ENCODE results near the gene TAF11L2. TPM values are rescaled to one million over a fixed set of nuclear protein-coding genes. Genes with fewer than 3 reads are reported as not detected.
"Not testable (repeated sequence)": the region's sequence is repeated elsewhere in the genome, so short reads cannot be mapped to it uniquely, and the experiment has no call there.

Gene TAF11L2
- total and polyA plus RNA-seq, 4 donors: not detected

DNA sequence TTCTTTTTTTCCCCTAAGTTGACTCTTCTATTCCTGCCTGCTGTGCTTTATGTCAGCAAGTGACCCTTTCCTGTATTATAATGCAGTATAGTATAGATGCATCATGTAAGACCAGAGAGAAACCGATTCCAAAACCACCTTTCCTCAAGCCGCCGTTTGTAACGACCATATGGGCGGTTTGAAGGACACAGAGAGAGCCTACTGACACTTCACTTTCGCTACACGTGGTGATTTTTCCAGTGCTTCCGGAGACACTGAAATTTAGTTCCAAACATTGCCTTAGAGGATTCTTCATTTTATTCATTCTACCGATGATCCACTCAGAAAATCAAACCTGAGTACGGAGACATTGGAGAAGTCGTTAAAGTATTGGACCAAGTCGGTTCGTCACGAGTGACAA is 21.5 kb downstream of the TAF11L2 start:
- H3K27ac ChIP-seq (ENCODE audit: low read depth, low read length); H3K9me3 ChIP-seq (ENCODE audit: control insufficient read depth, insufficient read depth, low read length); H3K4me1 ChIP-seq (ENCODE audit: control insufficient read depth, insufficient read depth, low read length); H3K4me3 ChIP-seq (ENCODE audit: low read depth, low read length); H3K36me3 ChIP-seq (ENCODE audit: control insufficient read depth, insufficient read depth, low read length); DNase-seq (ENCODE audit: low read depth in 4 of 6, low spot score in 6 of 6); H3K27me3 ChIP-seq (ENCODE audit: control insufficient read depth, insufficient read depth, low read length): not testable (repeated sequence)
- WGBS (ENCODE audit: insufficient coverage): 96% methylated on average over 6 of the region's 14 CpGs

- not testable (repeated sequence) for H3K27ac ChIP-seq (ENCODE audit: low read depth, low read length); H3K9me3 ChIP-seq (ENCODE audit: control insufficient read depth, insufficient read depth, low read length); H3K4me3 ChIP-seq (ENCODE audit: low read depth, low read length); H3K4me1 ChIP-seq (ENCODE audit: control insufficient read depth, insufficient read depth, low read length); H3K27me3 ChIP-seq (ENCODE audit: control insufficient read depth, insufficient read depth, low read length); DNase-seq (ENCODE audit: low read depth in 4 of 6, low spot score in 6 of 6); H3K36me3 ChIP-seq (ENCODE audit: control insufficient read depth, insufficient read depth, low read length)
- no CpG with 5 or more reads among the region's 15 CpGs for WGBS (ENCODE audit: insufficient coverage)
Observed at GRCh38 chr5:17521501-17521900, 23.5 kb downstream of the TAF11L2 start, which contains the start of gene TAF11L4. TAF11L4 (plus strand) TSS chr5:17521801.

GRCh38 chr5:17524935-17525334 is 26.9 kb downstream of the TAF11L2 start, which contains the start of gene TAF11L5:
TAF11L5 (plus strand) TSS chr5:17525235.
- not testable (repeated sequence) for H3K4me1 ChIP-seq (ENCODE audit: control insufficient read depth, insufficient read depth, low read length); H3K4me3 ChIP-seq (ENCODE audit: low read depth, low read length); H3K27me3 ChIP-seq (ENCODE audit: control insufficient read depth, insufficient read depth, low read length); H3K27ac ChIP-seq (ENCODE audit: low read depth, low read length); H3K9me3 ChIP-seq (ENCODE audit: control insufficient read depth, insufficient read depth, low read length); DNase-seq (ENCODE audit: low read depth in 4 of 6, low spot score in 6 of 6); H3K36me3 ChIP-seq (ENCODE audit: control insufficient read depth, insufficient read depth, low read length)
- WGBS (ENCODE audit: insufficient coverage): no CpG with 5 or more reads among the region's 15 CpGs

DNA sequence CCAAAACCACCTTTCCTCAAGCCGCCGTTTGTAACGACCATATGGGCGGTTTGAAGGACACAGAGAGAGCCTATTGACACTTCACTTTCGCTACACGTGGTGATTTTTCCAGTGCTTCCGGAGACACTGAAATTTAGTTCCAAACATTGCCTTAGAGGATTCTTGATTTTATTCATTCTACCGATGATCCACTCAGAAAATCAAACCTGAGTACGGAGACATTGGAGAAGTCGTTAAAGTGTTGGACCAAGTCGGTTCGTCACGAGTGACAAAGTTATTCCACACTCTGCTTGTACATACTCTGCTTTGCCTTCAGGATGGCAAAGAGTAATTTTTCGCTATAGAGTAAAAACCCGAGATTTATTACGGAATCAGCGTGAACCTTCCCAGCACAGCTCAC is 28.5 kb downstream of the TAF11L2 start:
- H3K4me1 ChIP-seq (ENCODE audit: control insufficient read depth, insufficient read depth, low read length); H3K27me3 ChIP-seq (ENCODE audit: control insufficient read depth, insufficient read depth, low read length); H3K36me3 ChIP-seq (ENCODE audit: control insufficient read depth, insufficient read depth, low read length); H3K4me3 ChIP-seq (ENCODE audit: low read depth, low read length); H3K9me3 ChIP-seq (ENCODE audit: control insufficient read depth, insufficient read depth, low read length); H3K27ac ChIP-seq (ENCODE audit: low read depth, low read length): not testable (repeated sequence)
- WGBS (ENCODE audit: insufficient coverage): 97% methylated on average over 3 of the region's 17 CpGs
- peak in 1 of 6 donors; percentile 49 for DNase-seq (ENCODE audit: low read depth in 4 of 6, low spot score in 6 of 6)

- H3K27me3 ChIP-seq (ENCODE audit: control insufficient read depth, insufficient read depth, low read length); H3K36me3 ChIP-seq (ENCODE audit: control insufficient read depth, insufficient read depth, low read length); H3K27ac ChIP-seq (ENCODE audit: low read depth, low read length); DNase-seq (ENCODE audit: low read depth in 4 of 6, low spot score in 6 of 6); H3K4me1 ChIP-seq (ENCODE audit: control insufficient read depth, insufficient read depth, low read length); H3K4me3 ChIP-seq (ENCODE audit: low read depth, low read length); H3K9me3 ChIP-seq (ENCODE audit: control insufficient read depth, insufficient read depth, low read length): not testable (repeated sequence)
- no CpG with 5 or more reads among the region's 15 CpGs for WGBS (ENCODE audit: insufficient coverage)
Observed at GRCh38 chr5:17528369-17528768, 30.3 kb downstream of the TAF11L2 start, which contains the start of gene TAF11L6. TAF11L6 (plus strand) TSS chr5:17528669.

Small RNAs within 50 kb of the gene (small RNA-seq; reads per million reads assigned to genes)
- gene AC106774.3 (ENCODE audit: low replicate concordance): not detected

Other genes starting within 250 kb of the TAF11L2 start
- gene TAF11L3, start 20.1 kb downstream of the TAF11L2 start, total RNA-seq: not detected
- not detected for gene TAF11L3, start 20.1 kb downstream of the TAF11L2 start, polyA plus RNA-seq (ENCODE audit: insufficient read length in 2 of 2)
- gene TAF11L4, start 23.6 kb downstream of the TAF11L2 start, total RNA-seq: not detected
- gene TAF11L4, start 23.6 kb downstream of the TAF11L2 start, polyA plus RNA-seq (ENCODE audit: insufficient read length in 2 of 2): not detected
- gene TAF11L5, start 27.0 kb downstream of the TAF11L2 start, total RNA-seq: not detected
- not detected for gene TAF11L5, start 27.0 kb downstream of the TAF11L2 start, polyA plus RNA-seq (ENCODE audit: insufficient read length in 2 of 2)
- not detected for gene TAF11L6, start 30.4 kb downstream of the TAF11L2 start, total RNA-seq
- gene TAF11L6, start 30.4 kb downstream of the TAF11L2 start, polyA plus RNA-seq (ENCODE audit: insufficient read length in 2 of 2): not detected
- not detected for gene TAF11L7, start 87.5 kb downstream of the TAF11L2 start, total RNA-seq
- not detected for gene TAF11L7, start 87.5 kb downstream of the TAF11L2 start, polyA plus RNA-seq (ENCODE audit: insufficient read length in 2 of 2)
- gene TAF11L8, start 92.7 kb downstream of the TAF11L2 start, total RNA-seq: not detected
- not detected for gene TAF11L8, start 92.7 kb downstream of the TAF11L2 start, polyA plus RNA-seq (ENCODE audit: insufficient read length in 2 of 2)
- gene TAF11L9, start 96.2 kb downstream of the TAF11L2 start, total RNA-seq: not detected
- not detected for gene TAF11L9, start 96.2 kb downstream of the TAF11L2 start, polyA plus RNA-seq (ENCODE audit: insufficient read length in 2 of 2)
- gene TAF11L10, start 99.6 kb downstream of the TAF11L2 start, total RNA-seq: not detected
- not detected for gene TAF11L10, start 99.6 kb downstream of the TAF11L2 start, polyA plus RNA-seq (ENCODE audit: insufficient read length in 2 of 2)
- gene TAF11L11, start 106.0 kb downstream of the TAF11L2 start, total RNA-seq: not detected
- gene TAF11L11, start 106.0 kb downstream of the TAF11L2 start, polyA plus RNA-seq (ENCODE audit: insufficient read length in 2 of 2): not detected
- gene TAF11L12, start 112.2 kb downstream of the TAF11L2 start, total RNA-seq: not detected
- gene TAF11L12, start 112.2 kb downstream of the TAF11L2 start, polyA plus RNA-seq (ENCODE audit: insufficient read length in 2 of 2): not detected
- gene TAF11L13, start 133.9 kb downstream of the TAF11L2 start, total RNA-seq: not detected
- not detected for gene TAF11L13, start 133.9 kb downstream of the TAF11L2 start, polyA plus RNA-seq (ENCODE audit: insufficient read length in 2 of 2)
- gene TAF11L14, start 136.2 kb downstream of the TAF11L2 start, total RNA-seq: not detected
- gene TAF11L14, start 136.2 kb downstream of the TAF11L2 start, polyA plus RNA-seq (ENCODE audit: insufficient read length in 2 of 2): not detected